GM23338 (cell line): ENCODE measurements around the gene KLHL12. TPM values are rescaled to one million over a fixed set of nuclear protein-coding genes. Genes with fewer than 3 reads are reported as not detected.
A peak's percentile ranks its signal among the peaks of the same experiment; 100 is the strongest.

Experiments used
- ATAC-seq: fragments of 200-7000 bp; cut with Tn5 transposase; 3 replicates; pipeline ENCODE4 v1.9.1; 2020
- DNase-seq: peaks from one replicate; pipeline ENCODE4 v3.0.0-alpha.2; 2015; ENCODE audit warnings: low spot score
- H2AFZ ChIP-seq: fragments of 200-600 bp; sonication (generic); 2 replicates; pipeline ENCODE4 v1.8.0; 2016; ENCODE audit warnings: antibody characterized with exemption, mild to moderate bottlenecking, moderate library complexity
- H3F3A ChIP-seq: fragments of 200-600 bp; sonication (generic); replicated peaks from 2 replicates; pipeline ENCODE4 v1.8.0; 2017; ENCODE audit warnings: antibody characterized with exemption, mixed run types, low read depth
- H3K27ac ChIP-seq: fragments of 200-600 bp; sonication (generic); 2 replicates; pipeline ENCODE4 v1.6.1; 2016; ENCODE audit warnings: low read depth
- H3K27me3 ChIP-seq: fragments of 200-600 bp; sonication (generic); 2 replicates; pipeline ENCODE4 v1.8.0; 2016; ENCODE audit warnings: mild to moderate bottlenecking, mixed run types, moderate library complexity; ENCODE audit not compliant: insufficient read depth
- H3K36me3 ChIP-seq: fragments of 200-600 bp; sonication (generic); 2 replicates; pipeline ENCODE4 v1.8.0; 2016; ENCODE audit warnings: mild to moderate bottlenecking; ENCODE audit not compliant: insufficient read depth
- H3K4me1 ChIP-seq: fragments of 200-600 bp; sonication (generic); 2 replicates; pipeline ENCODE4 v1.8.0; 2016; ENCODE audit warnings: mild to moderate bottlenecking, moderate library complexity; ENCODE audit not compliant: insufficient read depth
- H3K4me2 ChIP-seq: fragments of 200-600 bp; sonication (generic); 2 replicates; pipeline ENCODE4 v1.7.1; 2017; ENCODE audit warnings: mixed run types
- H3K4me3 ChIP-seq: fragments of 200-600 bp; sonication (generic); 2 replicates; pipeline ENCODE4 v1.6.1; 2016; ENCODE audit warnings: mixed run types
- H3K79me2 ChIP-seq: fragments of 200-600 bp; sonication (generic); replicated peaks from 2 replicates; pipeline ENCODE4 v1.8.0; 2017; ENCODE audit warnings: mild to moderate bottlenecking; ENCODE audit not compliant: insufficient read depth
- H3K9me2 ChIP-seq: fragments of 200-600 bp; sonication (generic); 2 replicates; pipeline ENCODE4 v1.8.0; 2017; ENCODE audit not compliant: insufficient read depth
- H4K20me1 ChIP-seq: fragments of 200-600 bp; sonication (generic); replicated peaks from 2 replicates; pipeline ENCODE4 v1.8.0; 2017; ENCODE audit warnings: mild to moderate bottlenecking; ENCODE audit not compliant: insufficient read depth
- H3K27ac Mint-ChIP-seq: 2 replicates; pipeline ENCODE4 v1.8.0; 2020; ENCODE audit warnings: inconsistent platforms, mild to moderate bottlenecking, moderate library complexity, mixed read lengths
- H3K27me3 Mint-ChIP-seq: 3 replicates; pipeline ENCODE4 v1.8.0; 2022; ENCODE audit warnings: low read depth, mild to moderate bottlenecking, moderate library complexity, mixed read lengths, inconsistent platforms; ENCODE audit not compliant: insufficient read depth, poor library complexity
- H3K36me3 Mint-ChIP-seq: 3 replicates; pipeline ENCODE4 v1.8.0; 2021; ENCODE audit warnings: low read depth, mild to moderate bottlenecking, inconsistent platforms, moderate library complexity, mixed read lengths
- H3K4me1 Mint-ChIP-seq: 3 replicates; pipeline ENCODE4 v1.8.0; 2020; ENCODE audit warnings: mild to moderate bottlenecking, inconsistent platforms, mixed read lengths
- H3K4me3 Mint-ChIP-seq: 3 replicates; pipeline ENCODE4 v1.8.0; 2021; ENCODE audit warnings: moderate library complexity, mild to moderate bottlenecking, inconsistent platforms, mixed read lengths
- H3K9me3 Mint-ChIP-seq: 3 replicates; pipeline ENCODE4 v1.8.0; 2020; ENCODE audit warnings: moderate library complexity, mild to moderate bottlenecking, inconsistent platforms, mixed read lengths
- CREB1 ChIP-seq: fragments of 250-450 bp; sonication (Bioruptor Pico); IDR thresholded peaks from 2 replicates; pipeline ENCODE4 v1.5.0; 2020; ENCODE audit warnings: low read depth, mild to moderate bottlenecking, moderate library complexity
- CTCF ChIP-seq, 2 experiments: fragments of 200-600 bp in 1 of 2; sonication (generic) in 1 of 2; conservative IDR thresholded peaks; 2 replicates each; pipeline versions ENCODE4 v1.5.1 to v1.6.1; 2016 to 2017; ENCODE audit warnings: antibody characterized with exemption in 2 of 2, low read depth in 2 of 2, mild to moderate bottlenecking in 2 of 2, moderate library complexity in 1 of 2
- EZH2 ChIP-seq: fragments of 200-600 bp; sonication (generic); IDR thresholded peaks from one replicate; pipeline ENCODE4 v1.8.0; 2017; ENCODE audit warnings: antibody characterized with exemption, mild to moderate bottlenecking, low read depth; ENCODE audit not compliant: unreplicated experiment
- EZH2phosphoT487 ChIP-seq: fragments of 200-600 bp; sonication (generic); IDR thresholded peaks from one replicate; pipeline ENCODE4 v1.8.1; 2018; ENCODE audit warnings: antibody characterized with exemption; ENCODE audit not compliant: unreplicated experiment
- JUNB ChIP-seq: IDR thresholded peaks from one replicate; pipeline ENCODE4 v1.6.1; 2016; ENCODE audit warnings: antibody characterized with exemption; ENCODE audit not compliant: unreplicated experiment
- NANOG ChIP-seq: IDR thresholded peaks from 2 replicates; pipeline ENCODE4 v1.6.1; 2016; ENCODE audit warnings: antibody characterized with exemption, borderline replicate concordance
- POLR2AphosphoS5 ChIP-seq: IDR thresholded peaks from 2 replicates; pipeline ENCODE4 v1.6.1; 2016; ENCODE audit warnings: antibody characterized with exemption, low read depth
- STAT1 ChIP-seq: IDR thresholded peaks from one replicate; pipeline ENCODE4 v1.6.1; 2016; ENCODE audit warnings: antibody characterized with exemption; ENCODE audit not compliant: unreplicated experiment
- ZNF114 ChIP-seq: fragments of 250-450 bp; sonication (Bioruptor Pico); IDR thresholded peaks from 2 replicates; pipeline ENCODE4 v1.5.0; 2020; ENCODE audit warnings: mild to moderate bottlenecking, moderate library complexity
- ZNF462 ChIP-seq: fragments of 250-450 bp; sonication (Bioruptor Pico); IDR thresholded peaks from 2 replicates; pipeline ENCODE4 v1.5.0; 2020; ENCODE audit warnings: mild to moderate bottlenecking, moderate library complexity
- polyA plus RNA-seq: library from polyadenylated mRNA; unstranded; fragments of >200 nt; fragmentation: Nextera tagmentation; extraction: Ambion mirVana; gene quantifications from 2 replicates; pipeline ENCODE4 v1.2.1, GENCODE V29; 2016
- total RNA-seq: library from RNA; depleted of rRNA; stranded (reverse); fragments of >200 nt; shearing (Covaris generic); gene quantifications from 2 replicates; pipeline ENCODE4 v1.2.3, GENCODE V29; 2014

The KLHL12 gene
- total and polyA plus RNA-seq, 2 experiments from 2014 or later, result 14.6 to 27.5 TPM

- ATAC-seq (peak; percentile 20), DNase-seq (peak; percentile 59)
- H3K4me1 Mint-ChIP-seq, result peaks cover 13% of the 10 kb centered on the region
- peaks cover 6% of the 10 kb centered on the region; the same call in 1 of the 2 replicates for H3K36me3 ChIP-seq
- H4K20me1 ChIP-seq, result no peaks in the 10 kb centered on the region
- H3K9me3 Mint-ChIP-seq, result no peaks in the 10 kb centered on the region; the same call in 2 of the 3 replicates
- peaks cover 7% of the 10 kb centered on the region for H3K27me3 Mint-ChIP-seq
- peak overlapping the region; percentile 53; the same call in 1 of the 2 replicates for H3K27ac ChIP-seq
- H3K4me3 ChIP-seq, result peak overlapping the region; percentile 80
- H3K4me2 ChIP-seq, result peak overlapping the region; percentile 88
- H2AFZ ChIP-seq, result peak overlapping the region; percentile 94
- no peaks in the 10 kb centered on the region; the same call in 1 of the 2 replicates for H3K27me3 ChIP-seq
- TF ChIP-seq NANOG, result no peak
- H3K36me3 Mint-ChIP-seq, result peaks cover 7% of the 10 kb centered on the region; the same call in 2 of the 3 replicates
- H3F3A ChIP-seq, result no peaks in the 10 kb centered on the region
- peak overlapping the region; percentile 89 for H3K4me3 Mint-ChIP-seq
- no peaks in the 10 kb centered on the region for H3K9me2 ChIP-seq
- H3K27ac Mint-ChIP-seq, result peak overlapping the region; percentile 74; the same call in 1 of the 2 replicates
- peaks cover 8% of the 10 kb centered on the region; the same call in 1 of the 2 replicates for H3K4me1 ChIP-seq
- no peaks in the 10 kb centered on the region for H3K79me2 ChIP-seq
These were observed 40.7 kb upstream of the KLHL12 start for GRCh38 chr1:202967684-202968281.

GRCh38 chr1:202966006-202966898, 39.2 kb upstream of the KLHL12 start:
- Histone ChIP-seq H3K9me2 (no peaks in the 10 kb centered on the region), H3F3A (no peaks in the 10 kb centered on the region), H3K36me3 (peaks cover 6% of the 10 kb centered on the region; the same call in 1 of the 2 replicates), H3K4me2 (peak overlapping the region; percentile 98), H3K27me3 (no peaks in the 10 kb centered on the region; the same call in 1 of the 2 replicates), H3K27ac (no peak overlapping the region), H3K79me2 (no peaks in the 10 kb centered on the region), H4K20me1 (no peaks in the 10 kb centered on the region), H3K4me3 (peak overlapping the region; percentile 80), H3K4me1 (peaks cover 8% of the 10 kb centered on the region; the same call in 1 of the 2 replicates), H2AFZ (peak overlapping the region; percentile 98)
- Mint-ChIP-seq H3K4me3 (peak overlapping the region; percentile 77), H3K4me1 (peaks cover 13% of the 10 kb centered on the region), H3K27ac (no peak overlapping the region), H3K9me3 (no peaks in the 10 kb centered on the region; the same call in 2 of the 3 replicates), H3K27me3 (peaks cover 10% of the 10 kb centered on the region), H3K36me3 (peaks cover 8% of the 10 kb centered on the region; the same call in 2 of the 3 replicates)
- TF ChIP-seq ZNF114 (no peak), JUNB (no peak), STAT1 (no peak), ZNF462 (CRISPR knock-in tag) (no peak), NANOG (no peak), EZH2phosphoT487 (no peak), POLR2AphosphoS5 (no peak), CREB1 (no peak), CTCF (conservative IDR thresholded peaks at IDR 0.05; ENCODE audit: low read depth in 2 of 2) (no peak), EZH2 (no peak)
- DNase-seq (peak; percentile 11), ATAC-seq (peak; percentile 3; the same call in 2 of the 3 replicates)
